Adipocyte (in vitro differentiated cells): ENCODE measurements around the gene CARD8.
"Not testable (repeated sequence)": the region's sequence is repeated elsewhere in the genome, so short reads cannot be mapped to it uniquely, and the experiment has no call there.

ENCODE experiments used
- DNase-seq: peaks from one replicate; pipeline ENCODE4 v3.0.0-alpha.2; 2015; ENCODE audit warnings: low read depth
- H3K27me3 ChIP-seq: replicated peaks from 2 replicates; pipeline ENCODE4 v1.7.0; 2013; ENCODE audit warnings: mild to moderate bottlenecking, low read length, moderate library complexity; ENCODE audit not compliant: control insufficient read depth, insufficient read depth
- H3K36me3 ChIP-seq: 2 replicates; pipeline ENCODE4 v1.7.0; 2013; ENCODE audit warnings: low read length, mild to moderate bottlenecking, moderate library complexity; ENCODE audit not compliant: control insufficient read depth, insufficient read depth, severe bottlenecking
- H3K4me1 ChIP-seq: 2 replicates; pipeline ENCODE4 v1.7.0; 2013; ENCODE audit warnings: mild to moderate bottlenecking, low read length, moderate library complexity; ENCODE audit not compliant: control insufficient read depth, insufficient read depth
- H3K4me3 ChIP-seq: 2 replicates; pipeline ENCODE4 v1.7.0; 2013; ENCODE audit warnings: mild to moderate bottlenecking, low read length, moderate library complexity
- H3K9ac ChIP-seq: 2 replicates; pipeline ENCODE4 v1.7.0; 2013; ENCODE audit warnings: mild to moderate bottlenecking, low read length, moderate library complexity
- H3K9me3 ChIP-seq: 2 replicates; pipeline ENCODE4 v1.7.0; 2013; ENCODE audit warnings: mild to moderate bottlenecking, low read length, moderate library complexity; ENCODE audit not compliant: control insufficient read depth

Gene CARD8

GRCh38 chr19:48255376-48256303, at the start of gene CARD8:
Gene CARD8 (minus strand): TSS chr19:48255912. CDS start chr19:48241020, 14,892 bp downstream.
- no peaks in the 10 kb centered on the region for H3K27me3 ChIP-seq
- H3K9ac ChIP-seq: peak within 1 kb of the TSS; percentile 97
- H3K4me1 ChIP-seq: peaks cover 12% of the 10 kb centered on the region
- no peaks in the 10 kb centered on the region for H3K9me3 ChIP-seq
- peak; percentile 87 for DNase-seq
- no peaks in the 10 kb centered on the region for H3K36me3 ChIP-seq
- H3K4me3 ChIP-seq: peak within 1 kb of the TSS; percentile 90

- Histone ChIP-seq H3K9me3 (no peaks in the 10 kb centered on the region), H3K4me1 (no peaks in the 10 kb centered on the region), H3K27me3 (peaks cover 43% of the 10 kb centered on the region), H3K4me3 (no peak overlapping the region), H3K36me3 (no peaks in the 10 kb centered on the region), H3K9ac (no peak overlapping the region)
- no peak for DNase-seq
Measured at GRCh38 chr19:48303866-48304265, 48.2 kb upstream of the CARD8 start.

- no peaks in the 10 kb centered on the region for H3K36me3 ChIP-seq
- H3K9ac ChIP-seq: no peak overlapping the region
- peaks cover 38% of the 10 kb centered on the region for H3K27me3 ChIP-seq
- H3K4me3 ChIP-seq: no peak overlapping the region
- no peaks in the 10 kb centered on the region for H3K9me3 ChIP-seq
- no peaks in the 10 kb centered on the region for H3K4me1 ChIP-seq
- DNase-seq: no peak
Measured at GRCh38 chr19:48303367-48303766, 47.7 kb upstream of the CARD8 start.

- no peak overlapping the region for H3K4me3 ChIP-seq
- H3K27me3 ChIP-seq: peaks cover 37% of the 10 kb centered on the region
- no peak overlapping the region for H3K9ac ChIP-seq
- H3K36me3 ChIP-seq: no peaks in the 10 kb centered on the region
- H3K4me1 ChIP-seq: no peaks in the 10 kb centered on the region
- no peak for DNase-seq
- no peaks in the 10 kb centered on the region for H3K9me3 ChIP-seq
Measured at GRCh38 chr19:48302600-48302959, 46.9 kb upstream of the CARD8 start.

- Histone ChIP-seq H3K36me3 (no peaks in the 10 kb centered on the region), H3K9me3 (no peaks in the 10 kb centered on the region), H3K4me3 (no peak overlapping the region), H3K9ac (no peak overlapping the region), H3K4me1 (no peaks in the 10 kb centered on the region), H3K27me3 (peaks cover 37% of the 10 kb centered on the region)
- DNase-seq: no peak
Measured at GRCh38 chr19:48301886-48302599, 46.3 kb upstream of the CARD8 start.

- H3K27me3 ChIP-seq: peaks cover 27% of the 10 kb centered on the region
- DNase-seq: no peak
- no peak overlapping the region for H3K4me3 ChIP-seq
- no peaks in the 10 kb centered on the region for H3K36me3 ChIP-seq
- H3K9me3 ChIP-seq: no peaks in the 10 kb centered on the region
- H3K9ac ChIP-seq: no peak overlapping the region
- no peaks in the 10 kb centered on the region for H3K4me1 ChIP-seq
Measured at GRCh38 chr19:48297975-48298374, 42.3 kb upstream of the CARD8 start.

GRCh38 chr19:48296963-48297734, 41.4 kb upstream of the CARD8 start:
- no peaks in the 10 kb centered on the region for H3K36me3 ChIP-seq
- DNase-seq: no peak

GRCh38 chr19:48295458-48295857, 39.7 kb upstream of the CARD8 start:
- no peak for DNase-seq
- Histone ChIP-seq H3K9me3 (no peaks in the 10 kb centered on the region), H3K27me3 (peaks cover 10% of the 10 kb centered on the region), H3K36me3 (no peaks in the 10 kb centered on the region), H3K4me3 (no peak overlapping the region), H3K4me1 (peaks cover 6% of the 10 kb centered on the region), H3K9ac (no peak overlapping the region)

More at GRCh38 chr19:48296963-48297734, 41.4 kb upstream of the CARD8 start:
- no peaks in the 10 kb centered on the region for H3K4me1 ChIP-seq
- no peaks in the 10 kb centered on the region for H3K9me3 ChIP-seq
- H3K27me3 ChIP-seq: peaks cover 20% of the 10 kb centered on the region
- H3K9ac ChIP-seq: no peak overlapping the region
- no peak overlapping the region for H3K4me3 ChIP-seq

GRCh38 chr19:48292798-48293197, 37.1 kb upstream of the CARD8 start:
- H3K4me1 ChIP-seq: peaks cover 14% of the 10 kb centered on the region
- H3K36me3 ChIP-seq: no peaks in the 10 kb centered on the region
- H3K27me3 ChIP-seq: peaks cover 10% of the 10 kb centered on the region
- H3K9me3 ChIP-seq: no peaks in the 10 kb centered on the region
- peak; percentile 58 for DNase-seq
- H3K9ac ChIP-seq: no peak overlapping the region
- H3K4me3 ChIP-seq: no peak overlapping the region

GRCh38 chr19:48291489-48291815, 35.7 kb upstream of the CARD8 start:
- not testable (repeated sequence) for H3K9ac ChIP-seq, H3K9me3 ChIP-seq, DNase-seq, H3K27me3 ChIP-seq, H3K4me3 ChIP-seq, H3K36me3 ChIP-seq
- peaks cover 15% of the 10 kb centered on the region for H3K4me1 ChIP-seq
